ENCODE data around the gene CORO1C.

The CORO1C gene

DNA sequence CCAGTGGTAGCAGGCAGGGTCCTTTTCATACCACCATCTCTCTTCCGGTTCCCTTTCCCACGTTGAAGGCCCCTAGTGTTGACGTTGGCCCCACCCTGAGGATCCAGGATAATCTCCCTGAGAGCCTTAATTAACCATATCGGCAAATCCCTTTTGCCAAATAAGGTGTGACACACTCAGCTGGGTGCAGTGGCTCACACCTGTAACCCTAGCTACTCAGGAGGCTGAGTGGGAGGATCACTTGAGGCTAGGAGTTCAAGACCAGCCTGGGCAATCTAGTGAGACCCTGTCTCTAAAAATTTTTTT is 130.7 kb downstream of the CORO1C start:
- no peak overlapping the region for H3K4me3 ChIP-seq (ENCODE audit: low read length)
- H3K4me2 ChIP-seq (ENCODE audit: low read length): no peak overlapping the region
- H3K79me2 ChIP-seq (ENCODE audit: low read length): no peaks in the 10 kb centered on the region
- H3K36me3 ChIP-seq (replicated peaks; ENCODE audit: low read depth, low read length): no peaks in the 10 kb centered on the region
- H3K27ac ChIP-seq (ENCODE audit: low read length): no peak overlapping the region
- H4K20me1 ChIP-seq (ENCODE audit: insufficient read depth, low read length): no peaks in the 10 kb centered on the region
- no peak overlapping the region for H2AFZ ChIP-seq (ENCODE audit: low read depth, low read length)
- no peaks in the 10 kb centered on the region for H3K9me3 ChIP-seq (ENCODE audit: insufficient read depth, low read length)
- H3K27me3 ChIP-seq (ENCODE audit: low read depth, low read length): peaks cover 15% of the 10 kb centered on the region
- TF ChIP-seq EZH2phosphoT487 (IDR thresholded peaks at IDR 0.05; ENCODE audit: low read depth): no peak
- TF ChIP-seq, protein P1, sequence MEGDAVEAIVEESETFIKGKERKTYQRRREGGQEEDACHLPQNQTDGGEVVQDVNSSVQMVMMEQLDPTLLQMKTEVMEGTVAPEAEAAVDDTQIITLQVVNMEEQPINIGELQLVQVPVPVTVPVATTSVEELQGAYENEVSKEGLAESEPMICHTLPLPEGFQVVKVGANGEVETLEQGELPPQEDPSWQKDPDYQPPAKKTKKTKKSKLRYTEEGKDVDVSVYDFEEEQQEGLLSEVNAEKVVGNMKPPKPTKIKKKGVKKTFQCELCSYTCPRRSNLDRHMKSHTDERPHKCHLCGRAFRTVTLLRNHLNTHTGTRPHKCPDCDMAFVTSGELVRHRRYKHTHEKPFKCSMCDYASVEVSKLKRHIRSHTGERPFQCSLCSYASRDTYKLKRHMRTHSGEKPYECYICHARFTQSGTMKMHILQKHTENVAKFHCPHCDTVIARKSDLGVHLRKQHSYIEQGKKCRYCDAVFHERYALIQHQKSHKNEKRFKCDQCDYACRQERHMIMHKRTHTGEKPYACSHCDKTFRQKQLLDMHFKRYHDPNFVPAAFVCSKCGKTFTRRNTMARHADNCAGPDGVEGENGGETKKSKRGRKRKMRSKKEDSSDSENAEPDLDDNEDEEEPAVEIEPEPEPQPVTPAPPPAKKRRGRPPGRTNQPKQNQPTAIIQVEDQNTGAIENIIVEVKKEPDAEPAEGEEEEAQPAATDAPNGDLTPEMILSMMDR (IDR thresholded peaks at IDR 0.05; ENCODE audit: low read depth, low read length): no peak
- H3K4me1 ChIP-seq (ENCODE audit: low read length): peaks cover 12% of the 10 kb centered on the region
- no peak overlapping the region for H3K9ac ChIP-seq (ENCODE audit: low read length)

DNA sequence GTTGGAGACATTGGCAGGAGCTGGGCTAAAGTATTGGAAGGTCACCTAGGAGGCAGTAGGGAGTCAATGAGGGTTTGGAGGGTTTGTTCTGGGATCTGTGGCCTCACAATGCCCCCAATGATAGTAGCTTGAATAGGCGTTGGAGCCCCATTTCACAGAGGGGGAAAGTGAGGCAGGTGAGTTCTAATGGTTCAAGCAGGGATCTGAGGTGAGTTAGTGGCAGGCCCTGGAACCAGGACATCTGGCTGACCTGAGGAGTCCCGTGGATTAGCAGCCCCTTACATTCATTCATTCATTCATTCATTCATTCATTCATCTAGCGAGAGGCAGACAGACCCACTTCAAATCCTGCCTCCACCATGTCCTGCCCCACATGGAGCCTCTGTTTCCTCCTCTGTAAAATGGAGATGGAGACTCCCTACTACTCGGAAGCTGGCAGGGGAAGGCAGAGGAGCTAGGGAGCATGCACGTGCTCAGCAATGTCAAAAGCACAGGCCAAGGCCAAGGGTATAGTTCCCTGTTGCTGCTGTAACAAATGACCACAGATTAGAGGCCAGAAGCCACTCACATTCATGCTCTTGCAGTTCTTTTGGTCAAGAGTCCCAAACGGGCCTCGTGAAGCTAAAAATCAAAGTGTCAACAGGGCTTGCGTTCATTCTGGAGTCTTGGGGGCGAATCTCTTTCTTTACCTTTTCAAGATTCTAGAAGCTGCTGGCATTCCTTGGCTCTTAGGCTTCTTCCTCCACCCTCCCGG is 131.2 kb downstream of the CORO1C start:
- H3K36me3 ChIP-seq (replicated peaks; ENCODE audit: low read depth, low read length): no peaks in the 10 kb centered on the region
- no peak for TF ChIP-seq EZH2phosphoT487 (IDR thresholded peaks at IDR 0.05; ENCODE audit: low read depth)
- TF ChIP-seq, protein P1 (IDR thresholded peaks at IDR 0.05; ENCODE audit: low read depth, low read length): no peak

DNA sequence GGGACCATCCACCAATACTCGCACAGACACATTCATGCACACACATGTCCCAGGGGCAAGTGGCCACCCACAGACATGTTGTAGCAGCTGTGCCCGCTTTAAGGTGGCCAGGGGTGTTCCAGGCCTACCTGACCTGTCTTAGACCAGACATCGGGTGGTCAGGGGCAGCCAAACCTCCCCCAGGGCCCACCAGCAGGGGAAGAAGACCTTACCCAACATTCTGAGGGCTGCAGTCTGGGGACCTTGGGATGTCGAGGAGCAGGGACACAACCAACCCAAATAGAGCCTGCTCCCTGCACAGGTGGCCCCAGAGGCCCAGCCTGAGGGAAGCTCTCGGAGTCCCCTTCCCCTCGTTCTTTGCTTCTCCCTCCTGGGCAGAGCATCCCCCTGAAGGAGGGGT is 131.8 kb downstream of the CORO1C start:
- TF ChIP-seq EZH2phosphoT487 (IDR thresholded peaks at IDR 0.05; ENCODE audit: low read depth): no peak
- TF ChIP-seq, protein P1 (IDR thresholded peaks at IDR 0.05; ENCODE audit: low read depth, low read length): no peak
- Histone ChIP-seq H3K4me1 (ENCODE audit: low read length) (peaks cover 12% of the 10 kb centered on the region), H3K27ac (ENCODE audit: low read length) (no peak overlapping the region)

More for the DNA sequence above, 131.2 kb downstream of the CORO1C start:
- Histone ChIP-seq H3K4me2 (ENCODE audit: low read length) (no peak overlapping the region), H3K27me3 (ENCODE audit: low read depth, low read length) (peaks cover 14% of the 10 kb centered on the region), H4K20me1 (ENCODE audit: insufficient read depth, low read length) (no peaks in the 10 kb centered on the region), H3K4me3 (ENCODE audit: low read length) (no peak overlapping the region), H3K9me3 (ENCODE audit: insufficient read depth, low read length) (no peaks in the 10 kb centered on the region), H2AFZ (ENCODE audit: low read depth, low read length) (no peak overlapping the region), H3K79me2 (ENCODE audit: low read length) (no peaks in the 10 kb centered on the region), H3K9ac (ENCODE audit: low read length) (no peak overlapping the region), H3K27ac (ENCODE audit: low read length) (no peak overlapping the region), H3K4me1 (ENCODE audit: low read length) (peaks cover 12% of the 10 kb centered on the region)

DNA sequence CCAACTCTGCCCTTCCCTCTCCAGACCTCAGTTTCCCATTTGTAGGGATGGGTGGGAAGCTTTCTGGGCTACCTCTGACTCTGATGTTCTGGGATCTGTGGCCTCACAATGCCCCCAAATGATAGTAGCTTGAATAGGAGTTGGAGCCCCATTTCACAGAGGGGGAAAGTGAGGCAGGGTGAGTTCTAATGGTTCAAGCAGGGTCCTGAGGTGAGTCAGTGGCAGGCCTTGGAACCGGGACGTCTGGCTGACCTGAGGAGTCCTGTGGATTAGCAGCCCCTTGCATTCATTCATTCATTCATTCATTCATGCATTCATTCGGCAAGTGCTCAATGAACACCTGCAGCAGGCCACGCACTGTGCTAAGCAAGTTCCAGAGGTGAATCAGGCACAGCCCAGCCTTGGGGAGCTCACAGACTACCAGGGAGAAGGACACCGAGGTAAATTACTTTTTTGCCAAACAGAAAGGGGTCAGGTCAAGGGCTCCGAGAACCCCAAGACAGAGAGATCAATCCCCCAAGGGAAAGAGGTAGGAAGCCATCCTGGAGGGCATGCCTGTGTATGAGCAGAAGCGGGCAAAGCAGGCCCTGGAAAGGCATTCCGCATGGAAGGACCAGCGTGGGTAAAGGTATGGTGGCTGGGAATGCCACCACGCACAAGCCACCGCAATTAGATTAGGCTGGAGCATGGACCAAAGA is 132.6 kb downstream of the CORO1C start:
- Histone ChIP-seq H2AFZ (ENCODE audit: low read depth, low read length) (no peak overlapping the region), H3K79me2 (ENCODE audit: low read length) (no peaks in the 10 kb centered on the region), H3K4me1 (ENCODE audit: low read length) (peaks cover 12% of the 10 kb centered on the region), H3K4me2 (ENCODE audit: low read length) (peak overlapping the region; percentile 49; the same call in 1 of the 2 replicates), H3K27ac (ENCODE audit: low read length) (no peak overlapping the region), H3K4me3 (ENCODE audit: low read length) (no peak overlapping the region), H3K36me3 (replicated peaks; ENCODE audit: low read depth, low read length) (no peaks in the 10 kb centered on the region), H3K9ac (ENCODE audit: low read length) (no peak overlapping the region), H3K27me3 (ENCODE audit: low read depth, low read length) (peaks cover 3% of the 10 kb centered on the region; the same call in 1 of the 2 replicates), H4K20me1 (ENCODE audit: insufficient read depth, low read length) (no peaks in the 10 kb centered on the region), H3K9me3 (ENCODE audit: insufficient read depth, low read length) (no peaks in the 10 kb centered on the region)
- TF ChIP-seq, protein P1 (IDR thresholded peaks at IDR 0.05; ENCODE audit: low read depth, low read length): no peak
- no peak for TF ChIP-seq EZH2phosphoT487 (IDR thresholded peaks at IDR 0.05; ENCODE audit: low read depth)

More for the DNA sequence above, 131.8 kb downstream of the CORO1C start:
- H3K79me2 ChIP-seq (ENCODE audit: low read length): no peaks in the 10 kb centered on the region
- peaks cover 8% of the 10 kb centered on the region; the same call in 1 of the 2 replicates for H3K27me3 ChIP-seq (ENCODE audit: low read depth, low read length)
- H3K4me2 ChIP-seq (ENCODE audit: low read length): no peak overlapping the region
- H2AFZ ChIP-seq (ENCODE audit: low read depth, low read length): no peak overlapping the region
- H4K20me1 ChIP-seq (ENCODE audit: insufficient read depth, low read length): no peaks in the 10 kb centered on the region
- H3K36me3 ChIP-seq (replicated peaks; ENCODE audit: low read depth, low read length): no peaks in the 10 kb centered on the region
- H3K9me3 ChIP-seq (ENCODE audit: insufficient read depth, low read length): no peaks in the 10 kb centered on the region
- H3K4me3 ChIP-seq (ENCODE audit: low read length): no peak overlapping the region
- H3K9ac ChIP-seq (ENCODE audit: low read length): no peak overlapping the region
